ENCODE data around the gene PSD4.

The PSD4 gene

GRCh38 chr2:113217455-113218282 is 43.9 kb downstream of the PSD4 start:
- DNase-seq (ENCODE audit: insufficient read length, low spot score) (no peak), FAIRE-seq (no peak)
- TF ChIP-seq POLR2A (IDR thresholded peaks at IDR 0.05; ENCODE audit: low read depth, low read length), result no peak

GRCh38 chr2:113218283-113219091 is 44.7 kb downstream of the PSD4 start:
- TF ChIP-seq POLR2A (IDR thresholded peaks at IDR 0.05; ENCODE audit: low read depth, low read length), result no peak
- no peak for FAIRE-seq
- DNase-seq (ENCODE audit: insufficient read length, low spot score), result no peak

GRCh38 chr2:113219092-113219441 is 45.3 kb downstream of the PSD4 start:
- no peak for TF ChIP-seq POLR2A (IDR thresholded peaks at IDR 0.05; ENCODE audit: low read depth, low read length)
- no peak for FAIRE-seq
- no peak for DNase-seq (ENCODE audit: insufficient read length, low spot score)

- DNase-seq (ENCODE audit: insufficient read length, low spot score) (no peak), FAIRE-seq (no peak)
- TF ChIP-seq POLR2A (IDR thresholded peaks at IDR 0.05; ENCODE audit: low read depth, low read length), result no peak
Measured at GRCh38 chr2:113219525-113219888, 45.7 kb downstream of the PSD4 start.

GRCh38 chr2:113219889-113220641 is 46.3 kb downstream of the PSD4 start:
- peak; percentile 77 for DNase-seq (ENCODE audit: insufficient read length, low spot score)
- 0 out of 2 replicates have a peak, but pooled peaks have one; percentile 34 for TF ChIP-seq POLR2A (IDR thresholded peaks at IDR 0.05; ENCODE audit: low read depth, low read length)
- FAIRE-seq, result no peak

GRCh38 chr2:113220970-113221708 is 47.4 kb downstream of the PSD4 start:
- DNase-seq (ENCODE audit: insufficient read length, low spot score) (no peak), FAIRE-seq (no peak)
- no peak for TF ChIP-seq POLR2A (IDR thresholded peaks at IDR 0.05; ENCODE audit: low read depth, low read length)

GRCh38 chr2:113221846-113222245 is 48.1 kb downstream of the PSD4 start:
- DNase-seq (ENCODE audit: insufficient read length, low spot score) (no peak), FAIRE-seq (no peak)
- no peak for TF ChIP-seq POLR2A (IDR thresholded peaks at IDR 0.05; ENCODE audit: low read depth, low read length)

GRCh38 chr2:113223813-113224212 is 50.0 kb downstream of the PSD4 start:
- no peak for FAIRE-seq
- no peak for TF ChIP-seq POLR2A (IDR thresholded peaks at IDR 0.05; ENCODE audit: low read depth, low read length)
- no peak for DNase-seq (ENCODE audit: insufficient read length, low spot score)

GRCh38 chr2:113224647-113225236 is 51.0 kb downstream of the PSD4 start:
- no peak for DNase-seq (ENCODE audit: insufficient read length, low spot score)

GRCh38 chr2:113225263-113226259 is 51.8 kb downstream of the PSD4 start:
- FAIRE-seq (peak; percentile 23), DNase-seq (ENCODE audit: insufficient read length, low spot score) (peak; percentile 83)
- no peak for TF ChIP-seq POLR2A (IDR thresholded peaks at IDR 0.05; ENCODE audit: low read depth, low read length)

More at GRCh38 chr2:113224647-113225236, 51.0 kb downstream of the PSD4 start:
- no peak for FAIRE-seq
- TF ChIP-seq POLR2A (IDR thresholded peaks at IDR 0.05; ENCODE audit: low read depth, low read length), result no peak

GRCh38 chr2:113226462-113226861 is 52.7 kb downstream of the PSD4 start:
- no peak for TF ChIP-seq POLR2A (IDR thresholded peaks at IDR 0.05; ENCODE audit: low read depth, low read length)
- FAIRE-seq, result no peak
- DNase-seq (ENCODE audit: insufficient read length, low spot score), result no peak

- TF ChIP-seq POLR2A (IDR thresholded peaks at IDR 0.05; ENCODE audit: low read depth, low read length), result no peak
- no peak for FAIRE-seq
- DNase-seq (ENCODE audit: insufficient read length, low spot score), result no peak
Measured at GRCh38 chr2:113227290-113227689, 53.5 kb downstream of the PSD4 start.

Data from H54 (cell line).